H1 (cell line): Measurements from ENCODE around the gene TCF7L2. TPM values are rescaled to one million over a fixed set of nuclear protein-coding genes. Genes with fewer than 3 reads are reported as not detected.

ENCODE experiments used
- CBX8 ChIP-seq: fragments of 300-800, 300-1000 bp; sonication (generic); IDR thresholded peaks from 2 replicates; pipeline ENCODE4 v1.7.1; 2016; ENCODE audit warnings: low read depth, low read length, borderline replicate concordance
- CREB1 ChIP-seq: IDR thresholded peaks from 2 replicates; pipeline ENCODE4 v1.6.1; 2012; ENCODE audit warnings: inconsistent platforms
- CTCF ChIP-seq, 3 experiments: IDR thresholded peaks; 1 replicate in 2 of 3; 2 replicates in 1 of 3; pipeline versions ENCODE4 v1.5.1 to v1.6.1; 2011; ENCODE audit warnings: low read length in 3 of 3, mild to moderate bottlenecking in 3 of 3, inconsistent platforms in 2 of 3, low read depth in 1 of 3, moderate library complexity in 1 of 3; ENCODE audit not compliant: insufficient read depth in 1 of 3; ENCODE audit errors: control extremely low read depth in 1 of 3
- EP300 ChIP-seq, 2 experiments: IDR thresholded peaks; 1 replicate in 1 of 2; 2 replicates in 1 of 2; pipeline ENCODE4 v1.6.1; 2011 to 2012; ENCODE audit warnings: low read depth in 2 of 2, low read length in 2 of 2, mild to moderate bottlenecking in 2 of 2, borderline replicate concordance in 1 of 2, inconsistent platforms in 1 of 2, moderate library complexity in 1 of 2
- JUN ChIP-seq: IDR thresholded peaks from 2 replicates; pipeline ENCODE4 v1.6.1; 2011; ENCODE audit warnings: low read depth, mild to moderate bottlenecking, improper control_type of control experiment, low read length
- KDM1A ChIP-seq: fragments of 200-600, 300-600 bp; sonication (generic); IDR thresholded peaks from 2 replicates; pipeline ENCODE4 v1.7.1; 2016; ENCODE audit warnings: mild to moderate bottlenecking, low read length, borderline replicate concordance
- RBBP5 ChIP-seq: IDR thresholded peaks from 2 replicates; pipeline ENCODE4 v1.7.1; 2012; ENCODE audit warnings: low read depth, mild to moderate bottlenecking, inconsistent platforms, low read length, moderate library complexity, borderline replicate concordance
- RNF2 ChIP-seq: fragments of 200-900, 300-1000 bp; sonication (generic); IDR thresholded peaks from 2 replicates; pipeline ENCODE4 v1.7.1; 2016; ENCODE audit warnings: borderline replicate concordance, low read depth, mild to moderate bottlenecking, antibody characterized with exemption, low read length; ENCODE audit not compliant: poor library complexity, severe bottlenecking; ENCODE audit errors: missing control alignments
- SP1 ChIP-seq: IDR thresholded peaks from 2 replicates; pipeline ENCODE4 v1.6.1; 2011; ENCODE audit warnings: low read depth, low read length
- TAF1 ChIP-seq: IDR thresholded peaks from 2 replicates; pipeline ENCODE4 v1.6.1; 2011; ENCODE audit warnings: mild to moderate bottlenecking, low read depth, low read length
- TCF12 ChIP-seq: IDR thresholded peaks from 2 replicates; pipeline ENCODE4 v1.6.1; 2011; ENCODE audit warnings: low read depth, mild to moderate bottlenecking, low read length
- USF2 ChIP-seq: IDR thresholded peaks from 2 replicates; pipeline ENCODE4 v1.6.1; 2011; ENCODE audit warnings: low read length, improper control_type of control experiment
- polyA plus RNA-seq, 7 experiments: library from polyadenylated mRNA; depleted of rRNA in 3 of 7; stranded (reverse) in 5 of 7; unstranded in 2 of 7; fragments of >200 nt in 5 of 7; fragments of 200-250 nt in 2 of 7; gene quantifications; 1 replicate in 5 of 7; 2 replicates in 1 of 7; 4 replicates in 1 of 7; pipeline versions ENCODE4 v1.2.1 to v1.2.3, GENCODE V29; 2011 to 2013; ENCODE audit warnings: missing spikeins in 2 of 7, mixed read lengths in 2 of 7
- total RNA-seq: library from RNA; stranded (reverse); fragmentation: NEBNext Ultra II Directional; extraction: Animal tissue kit (Norgen Biotek cat#: 25700); gene quantifications from 2 replicates; pipeline ENCODE4 v1.2.1, GENCODE V29; 2021

TCF7L2 gene
- total and polyA plus RNA-seq, 2 of the 8 experiments (the other 6 are each of a cell fraction or from before 2014, with no cell fraction given): 33.9 to 67.3 TPM

- TF ChIP-seq TCF12: no peak
- no peak for TF ChIP-seq RNF2
- no peak for TF ChIP-seq TAF1
- no peak for TF ChIP-seq CBX8
- no peak for TF ChIP-seq CREB1
- TF ChIP-seq RBBP5: no peak
- no peak for TF ChIP-seq EP300 (IDR thresholded peaks at IDR 0.05; ENCODE audit: borderline replicate concordance in 1 of 2, low read depth in 2 of 2, low read length in 2 of 2)
- TF ChIP-seq USF2: no peak
- no peak for TF ChIP-seq KDM1A
- no peak for TF ChIP-seq JUN
- no peak for TF ChIP-seq SP1
- TF ChIP-seq CTCF (IDR thresholded peaks at IDR 0.05; ENCODE audit: control extremely low read depth in 1 of 3, insufficient read depth in 1 of 3, low read depth in 1 of 3, low read length in 3 of 3): no peak
Measured at GRCh38 chr10:112955582-112956421, 5.8 kb downstream of the TCF7L2 start (continued).
